NCI-H460 (cell line): ENCODE measurements around the gene MARS1. TPM values are rescaled to one million over a fixed set of nuclear protein-coding genes. Genes with fewer than 3 reads are reported as not detected.
"Not testable (repeated sequence)": the region's sequence is repeated elsewhere in the genome, so short reads cannot be mapped to it uniquely, and the experiment has no call there.

Experiments
- DNase-seq: peaks from one replicate; pipeline ENCODE4 v3.0.0-alpha.2; 2016; ENCODE audit warnings: low read depth; ENCODE audit errors: extremely low read depth
- total RNA-seq: library from RNA; depleted of rRNA; stranded (reverse); fragments of >200 nt; shearing (Covaris generic); gene quantifications from 2 replicates; pipeline ENCODE4 v1.2.3, GENCODE V29; 2014

Gene MARS1
- total RNA-seq, 1 experiment from 2014 or later = 346 TPM

- DNase-seq = no peak
These were observed 27.6 kb downstream of the MARS1 start for GRCh38 chr12:57515408-57515933.

- DNase-seq = no peak
These were observed 28.2 kb downstream of the MARS1 start for GRCh38 chr12:57515934-57516541.

- no peak for DNase-seq
These were observed 28.8 kb downstream of the MARS1 start for GRCh38 chr12:57516617-57517153.

GRCh38 chr12:57517187-57517586 is 29.3 kb downstream of the MARS1 start:
- DNase-seq = no peak

GRCh38 chr12:57517718-57518117 is 29.9 kb downstream of the MARS1 start:
- not testable (repeated sequence) for DNase-seq

- DNase-seq = no peak
These were observed 30.5 kb downstream of the MARS1 start for GRCh38 chr12:57518176-57518919.

GRCh38 chr12:57518920-57519795 is 31.3 kb downstream of the MARS1 start:
- DNase-seq = peak; percentile 44

GRCh38 chr12:57519796-57520052 is 31.9 kb downstream of the MARS1 start:
- DNase-seq = no peak

GRCh38 chr12:57520053-57520818 is 32.4 kb downstream of the MARS1 start, which contains the start of gene DDIT3:
Gene DDIT3 (minus strand): TSS chr12:57520514. CDS start chr12:57517406, 3,108 bp downstream.
- DNase-seq = peak; percentile 99

GRCh38 chr12:57521525-57522010 is 33.7 kb downstream of the MARS1 start:
- DNase-seq = peak; percentile 54

- peak; percentile 88 for DNase-seq
These were observed 34.4 kb downstream of the MARS1 start, which contains the start of gene MBD6 for GRCh38 chr12:57522011-57522886. Gene MBD6 (plus strand): TSS chr12:57522824. CDS start chr12:57524304, 1,480 bp downstream.

- DNase-seq = no peak
These were observed 35.2 kb downstream of the MARS1 start for GRCh38 chr12:57522887-57523705.

- no peak for DNase-seq
These were observed 36.1 kb downstream of the MARS1 start for GRCh38 chr12:57523706-57524614.

GRCh38 chr12:57524814-57525614 is 37.1 kb downstream of the MARS1 start:
- DNase-seq = no peak

- no peak for DNase-seq
These were observed 37.9 kb downstream of the MARS1 start for GRCh38 chr12:57525615-57526383.
